Muscle layer of duodenum (tissue), 2 donors: Measurements from ENCODE around the gene AHRR.

Experiments used
- H3K27ac ChIP-seq: one replicate; pipeline ENCODE4 v1.7.0; 2013; ENCODE audit warnings: mild to moderate bottlenecking, low read length
- H3K27me3 ChIP-seq: one replicate; pipeline ENCODE4 v1.7.0; 2013; ENCODE audit warnings: low read depth, mild to moderate bottlenecking, control low read depth, low read length
- H3K36me3 ChIP-seq, 2 donors: one replicate each; pipeline ENCODE4 v1.7.0; 2013; ENCODE audit warnings: low read length in 2 of 2, control low read depth in 1 of 2, mild to moderate bottlenecking in 1 of 2; ENCODE audit not compliant: insufficient read depth in 2 of 2, control insufficient read depth in 1 of 2
- H3K4me1 ChIP-seq, 2 donors: one replicate each; pipeline ENCODE4 v1.7.0; 2013; ENCODE audit warnings: low read length in 2 of 2, mild to moderate bottlenecking in 2 of 2, control low read depth in 1 of 2, moderate library complexity in 1 of 2; ENCODE audit not compliant: insufficient read depth in 2 of 2, control insufficient read depth in 1 of 2
- H3K4me3 ChIP-seq, 2 donors: one replicate each; pipeline ENCODE4 v1.7.0; 2013; ENCODE audit warnings: low read length in 2 of 2, low read depth in 1 of 2, mild to moderate bottlenecking in 1 of 2
- H3K9me3 ChIP-seq, 2 donors: one replicate each; pipeline ENCODE4 v1.7.0; 2013; ENCODE audit warnings: low read length in 2 of 2, control low read depth in 1 of 2, mild to moderate bottlenecking in 1 of 2; ENCODE audit not compliant: control insufficient read depth in 1 of 2
- donor health status: healthy.

AHRR gene

DNA sequence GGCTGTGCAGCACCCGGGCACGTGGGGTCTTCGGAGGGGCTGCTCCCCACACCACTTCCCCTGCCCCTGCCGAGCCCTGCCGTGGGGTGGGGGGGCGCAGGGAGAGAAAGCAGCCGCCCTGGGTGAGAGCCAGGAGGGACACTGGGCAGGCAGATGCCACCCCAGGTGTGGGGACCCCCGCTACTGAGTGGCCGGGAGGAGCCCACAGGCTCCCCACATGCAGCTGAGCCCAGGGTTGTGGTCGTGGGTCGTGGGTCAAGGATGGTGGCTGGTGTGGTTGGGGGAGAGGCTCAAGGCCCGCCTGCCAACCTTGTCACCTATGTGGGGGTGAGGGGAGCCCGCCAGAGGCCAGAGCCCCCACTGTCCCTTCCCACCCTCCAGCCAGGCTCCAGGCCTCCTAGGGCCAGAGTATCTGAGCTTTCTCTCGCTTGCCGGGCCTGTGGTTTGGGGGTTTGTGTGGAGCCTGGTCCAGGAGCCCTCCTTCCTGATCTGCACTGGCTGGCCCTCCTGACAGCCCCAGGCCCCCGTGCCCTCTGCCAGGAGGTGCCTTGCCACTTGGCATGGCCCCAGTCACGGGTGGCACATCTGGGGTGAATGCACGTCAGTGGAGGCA is 157.0 kb downstream of the AHRR start:
- Histone ChIP-seq H3K27ac (no peak overlapping the region), H3K4me3 (no peak overlapping the region), H3K9me3 (no peaks in the 10 kb centered on the region), H3K36me3 (no peaks in the 10 kb centered on the region), H3K27me3 (peaks cover 18% of the 10 kb centered on the region), H3K4me1 (peaks cover 0 to 15% of the 10 kb centered on the region in 2 donors)

DNA sequence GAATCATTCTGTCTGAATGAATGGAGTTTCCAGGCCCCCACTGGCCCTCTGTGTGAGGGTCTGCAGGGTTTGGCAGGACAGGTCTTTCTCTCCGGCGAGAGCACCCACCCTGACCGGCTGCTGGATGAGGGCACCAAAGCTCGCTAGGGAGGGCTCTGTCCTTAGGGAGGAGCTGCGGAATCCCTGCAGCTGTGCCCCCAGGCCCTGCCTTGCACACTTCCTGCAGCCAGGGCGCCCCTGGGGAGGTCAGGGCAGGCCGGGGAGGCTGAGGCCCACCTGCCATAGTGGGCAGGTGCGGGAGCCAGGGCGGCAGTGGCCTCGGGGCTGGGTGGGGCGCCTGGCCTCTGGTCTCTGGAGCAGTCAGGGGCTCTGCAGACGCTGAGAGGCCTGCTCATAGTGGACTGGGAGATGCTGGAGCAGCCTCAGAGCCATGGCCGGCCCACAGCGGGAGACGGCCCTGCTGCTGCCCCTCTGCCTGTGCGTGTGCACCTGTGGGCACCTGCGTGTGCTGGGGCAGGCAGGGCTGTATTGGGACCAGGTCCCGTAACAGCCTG is 157.5 kb downstream of the AHRR start:
- peaks cover 0 to 11% of the 10 kb centered on the region in 2 donors for H3K4me1 ChIP-seq
- H3K36me3 ChIP-seq: no peaks in the 10 kb centered on the region
- H3K27me3 ChIP-seq: peaks cover 18% of the 10 kb centered on the region

DNA sequence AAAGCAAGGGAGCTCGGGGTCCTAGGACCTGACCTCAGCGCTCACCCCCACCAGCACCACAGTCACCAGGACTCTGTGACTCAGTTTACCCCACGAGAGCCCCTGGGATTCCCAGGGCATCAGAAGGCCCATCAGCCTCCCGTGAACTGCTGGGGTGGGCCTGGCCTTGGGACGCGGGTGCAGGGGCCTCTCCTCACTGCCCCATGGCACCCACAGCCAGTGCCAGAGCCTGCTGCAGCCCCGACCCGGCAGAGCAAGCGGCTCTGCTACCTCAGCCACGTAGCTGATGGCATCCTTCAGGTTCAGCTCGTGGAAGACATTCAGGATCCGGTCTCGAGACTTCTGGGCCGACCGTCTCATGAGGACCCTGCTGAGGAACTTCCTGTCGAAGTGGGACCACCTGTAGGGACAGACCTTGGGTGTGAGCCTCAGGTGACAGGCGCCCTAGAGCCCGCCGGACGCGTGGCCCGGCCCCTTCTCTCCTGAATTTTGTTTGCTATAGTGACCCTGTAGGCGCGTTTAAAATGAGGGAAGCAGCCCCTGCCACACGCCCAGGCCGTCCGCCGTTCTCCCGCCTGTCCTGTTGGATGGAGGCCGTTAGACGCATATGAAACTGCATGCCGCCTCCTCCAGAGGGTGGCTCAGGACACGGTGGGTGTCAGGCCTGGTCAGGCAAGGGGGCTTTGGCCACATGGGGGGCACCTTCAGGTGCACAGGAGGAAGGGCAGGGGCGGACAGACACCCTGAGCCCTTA is 158.2 kb downstream of the AHRR start:
- Histone ChIP-seq H3K27ac (no peak overlapping the region), H3K4me3 (no peak overlapping the region), H3K36me3 (no peaks in the 10 kb centered on the region), H3K27me3 (peaks cover 18% of the 10 kb centered on the region), H3K4me1 (peaks cover 0 to 9% of the 10 kb centered on the region in 2 donors), H3K9me3 (no peaks in the 10 kb centered on the region)

More for the DNA sequence above, 157.5 kb downstream of the AHRR start:
- H3K4me3 ChIP-seq: no peak overlapping the region
- no peak overlapping the region for H3K27ac ChIP-seq
- H3K9me3 ChIP-seq: no peaks in the 10 kb centered on the region

DNA sequence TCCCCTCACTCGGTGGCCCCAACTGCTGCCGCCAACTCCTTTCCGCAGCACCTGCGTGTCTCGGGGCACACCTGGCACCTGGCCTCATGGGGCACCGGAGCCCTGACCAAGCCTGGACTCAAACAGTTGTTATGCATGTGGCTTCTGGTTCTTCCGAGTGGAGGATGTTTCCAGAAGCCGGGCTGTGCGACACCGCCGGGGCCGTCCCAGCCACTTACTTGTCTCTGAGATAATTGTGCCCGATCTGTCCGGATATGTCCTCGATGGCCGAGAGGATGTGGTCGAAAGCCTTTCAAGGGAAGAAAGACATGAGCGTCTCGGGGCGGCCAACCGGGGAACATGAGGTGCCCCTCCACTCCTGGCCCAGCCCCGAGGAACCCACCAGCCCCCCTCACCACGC is 159.8 kb downstream of the AHRR start:
- no peak overlapping the region for H3K27ac ChIP-seq
- H3K27me3 ChIP-seq: peaks cover 7% of the 10 kb centered on the region
- H3K4me3 ChIP-seq: no peak overlapping the region
- H3K4me1 ChIP-seq: peaks cover 0 to 5% of the 10 kb centered on the region in 2 donors
- no peaks in the 10 kb centered on the region for H3K36me3 ChIP-seq
- no peaks in the 10 kb centered on the region for H3K9me3 ChIP-seq

DNA sequence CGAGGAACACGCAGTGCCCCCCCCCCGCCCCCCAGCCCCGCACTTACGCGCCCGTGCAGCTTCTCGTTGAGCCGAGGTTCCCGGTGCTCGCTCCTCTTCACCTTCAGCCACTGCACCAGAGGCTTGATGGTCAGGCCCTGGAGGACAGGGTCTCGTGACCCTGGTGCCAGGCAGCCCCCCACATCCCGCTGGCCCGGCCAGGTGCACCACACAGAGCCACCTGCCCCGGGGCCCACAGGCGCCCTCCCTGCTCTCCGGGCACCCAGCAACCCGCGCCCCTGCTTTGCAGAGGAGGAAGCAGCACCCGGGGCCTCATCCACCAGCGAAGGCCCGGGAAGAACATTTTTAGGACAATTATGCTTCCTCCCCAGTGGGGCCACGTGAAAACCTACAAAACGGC is 160.5 kb downstream of the AHRR start:
- Histone ChIP-seq H3K9me3 (no peaks in the 10 kb centered on the region), H3K4me3 (no peak overlapping the region), H3K4me1 (peaks cover 0 to 5% of the 10 kb centered on the region in 2 donors), H3K27ac (no peak overlapping the region), H3K27me3 (peaks cover 6% of the 10 kb centered on the region), H3K36me3 (no peaks in the 10 kb centered on the region)

DNA sequence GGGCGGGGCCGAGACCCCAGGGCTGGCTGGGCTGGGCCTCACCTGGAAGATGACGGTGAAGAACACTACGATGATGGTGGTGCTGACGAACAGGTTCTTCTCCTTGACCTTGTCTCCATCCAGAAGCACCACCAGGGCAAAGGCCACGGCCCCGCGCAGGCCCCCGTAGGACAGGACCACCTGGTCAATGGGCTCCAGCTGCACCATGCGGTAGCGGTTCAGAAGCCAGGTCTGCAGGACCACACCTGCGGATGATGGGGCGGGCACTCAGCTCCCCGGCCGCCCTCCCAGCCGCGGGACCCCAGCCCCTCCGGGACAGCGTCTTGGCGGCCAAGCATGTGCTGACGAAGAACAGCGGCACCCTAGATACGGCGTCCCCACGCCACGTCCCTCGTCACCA is 161.0 kb downstream of the AHRR start:
- H3K27me3 ChIP-seq: peaks cover 5% of the 10 kb centered on the region
- no peak overlapping the region for H3K4me3 ChIP-seq
- H3K36me3 ChIP-seq: no peaks in the 10 kb centered on the region
- H3K4me1 ChIP-seq: peaks cover 0 to 5% of the 10 kb centered on the region in 2 donors
- H3K9me3 ChIP-seq: no peaks in the 10 kb centered on the region
- H3K27ac ChIP-seq: no peak overlapping the region

DNA sequence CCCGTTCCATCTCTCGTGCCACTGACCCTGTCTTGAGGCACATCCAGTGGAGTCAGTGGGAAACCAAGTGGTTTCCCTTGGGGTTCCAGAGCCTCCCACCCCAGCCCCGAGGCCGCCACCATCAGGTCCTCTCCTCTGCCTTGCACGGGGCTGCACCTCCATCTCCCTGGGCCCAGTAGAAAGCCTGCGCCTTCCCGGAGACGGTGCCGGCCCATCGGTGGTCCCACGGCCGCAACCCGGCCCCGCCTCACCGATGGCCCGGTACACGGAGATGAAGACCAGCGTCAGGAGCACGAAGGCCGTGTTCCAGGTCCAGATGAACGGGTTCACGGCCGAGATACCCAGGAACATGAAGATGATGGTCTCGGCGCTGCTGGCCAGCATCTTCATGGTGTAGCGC is 161.5 kb downstream of the AHRR start:
- no peak overlapping the region for H3K27ac ChIP-seq
- no peaks in the 10 kb centered on the region for H3K36me3 ChIP-seq
- no peak overlapping the region for H3K4me3 ChIP-seq
- no peaks in the 10 kb centered on the region for H3K9me3 ChIP-seq
- peaks cover 0 to 5% of the 10 kb centered on the region in 2 donors for H3K4me1 ChIP-seq
- H3K27me3 ChIP-seq: no peaks in the 10 kb centered on the region

DNA sequence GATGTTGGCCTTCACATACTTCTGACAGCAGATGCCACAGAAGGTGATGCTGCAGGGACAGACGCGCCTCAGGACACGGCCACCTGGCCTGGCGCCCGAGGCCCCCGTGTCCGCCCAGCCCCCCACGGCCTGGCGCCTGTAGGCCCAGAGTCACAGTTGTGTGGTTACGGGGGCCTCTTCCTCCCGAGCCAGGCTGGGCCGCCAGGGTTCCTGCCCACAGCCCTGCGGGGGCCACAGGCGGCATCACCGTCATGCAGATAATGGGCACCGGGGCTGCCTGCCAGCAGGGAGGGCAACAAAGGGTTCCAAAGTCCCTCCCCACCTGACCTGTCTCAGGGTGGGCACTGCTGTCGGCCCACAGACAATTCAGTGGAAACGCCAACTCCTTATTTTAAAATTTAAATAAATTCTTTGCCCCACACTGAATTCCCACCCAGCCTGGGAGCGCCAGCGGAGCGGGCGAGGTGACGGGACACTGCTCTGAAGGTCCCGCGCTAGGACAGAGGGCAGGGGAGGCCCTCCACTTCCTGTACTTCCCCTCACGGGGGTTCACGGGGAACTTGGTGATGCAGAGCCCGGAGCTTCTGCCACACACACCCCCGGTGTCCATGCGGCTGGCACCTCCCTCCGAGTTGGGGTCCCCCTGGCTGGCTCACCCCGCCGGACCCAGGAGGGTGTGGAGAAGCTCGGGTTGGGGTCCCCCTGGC is 162.1 kb downstream of the AHRR start:
- H3K27ac ChIP-seq: no peak overlapping the region
- H3K4me3 ChIP-seq: no peak overlapping the region
- no peaks in the 10 kb centered on the region for H3K27me3 ChIP-seq
- H3K36me3 ChIP-seq: no peaks in the 10 kb centered on the region
- no peaks in the 10 kb centered on the region for H3K9me3 ChIP-seq
- H3K4me1 ChIP-seq: peaks cover 0 to 5% of the 10 kb centered on the region in 2 donors

DNA sequence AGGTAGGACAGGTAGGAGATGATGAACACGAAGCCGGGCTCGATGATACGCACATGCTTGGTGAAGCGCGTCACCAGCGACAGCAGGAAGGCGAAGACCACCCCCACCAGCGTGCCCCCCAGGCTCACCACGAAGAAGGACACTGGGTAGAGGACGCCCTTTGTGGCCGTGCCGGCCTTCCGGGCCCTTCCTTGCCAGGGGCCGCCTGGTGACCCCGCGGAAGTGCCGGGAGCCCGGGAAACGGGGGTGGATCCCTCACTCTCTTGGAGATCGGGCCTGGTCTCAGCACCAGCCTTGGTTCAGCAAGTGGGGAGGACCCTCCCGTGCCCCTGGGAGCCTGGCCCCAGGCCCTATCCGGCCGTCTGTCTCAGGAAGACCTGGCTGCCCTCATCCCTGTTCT is 163.0 kb downstream of the AHRR start:
- Histone ChIP-seq H3K9me3 (no peaks in the 10 kb centered on the region), H3K36me3 (no peaks in the 10 kb centered on the region), H3K4me3 (no peak overlapping the region), H3K27ac (no peak overlapping the region), H3K27me3 (no peaks in the 10 kb centered on the region), H3K4me1 (peaks cover 0 to 5% of the 10 kb centered on the region in 2 donors)

DNA sequence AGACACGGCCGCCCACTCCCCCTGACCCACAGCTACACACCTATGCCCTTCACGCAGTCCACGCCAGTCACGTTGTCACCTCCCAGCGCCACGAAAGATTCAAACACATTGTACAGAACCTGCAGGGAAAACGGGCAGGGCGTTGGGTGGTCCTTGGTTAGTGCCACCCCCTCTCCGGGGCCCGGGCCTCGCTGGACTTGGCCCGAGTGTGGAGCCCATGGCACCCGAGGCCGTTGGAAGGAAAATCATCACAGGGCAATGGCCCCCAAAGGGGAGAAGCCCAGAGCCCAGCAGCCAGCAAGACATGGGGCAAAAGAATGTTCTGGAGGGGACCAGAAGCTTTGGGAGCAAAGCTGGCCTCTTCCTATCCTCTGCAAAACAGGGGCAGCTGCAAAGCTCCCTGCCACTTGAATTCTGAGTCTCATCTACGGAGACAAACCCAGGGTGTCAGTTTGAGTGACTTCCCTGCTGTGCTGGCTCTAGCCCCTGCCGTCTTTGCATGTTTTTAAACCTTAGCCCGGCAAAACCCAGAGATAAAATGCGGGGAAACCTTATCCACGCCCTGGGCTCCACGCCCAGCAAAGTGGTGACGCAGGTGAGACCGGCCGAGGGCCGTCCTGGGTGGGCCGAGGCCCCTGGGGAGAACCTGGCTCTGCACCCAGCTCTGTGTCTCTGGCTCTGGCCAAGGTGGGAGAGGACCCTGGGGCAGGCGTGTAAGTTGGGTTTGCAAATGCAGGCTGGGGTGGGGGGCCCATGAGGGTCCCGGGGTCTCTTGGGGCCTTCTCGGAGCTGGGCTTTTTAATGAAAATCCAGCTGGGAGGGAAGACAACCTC is 163.8 kb downstream of the AHRR start:
- Histone ChIP-seq H3K9me3 (no peaks in the 10 kb centered on the region), H3K36me3 (no peaks in the 10 kb centered on the region), H3K27me3 (no peaks in the 10 kb centered on the region), H3K4me3 (no peak overlapping the region), H3K4me1 (peaks cover 0 to 5% of the 10 kb centered on the region in 2 donors), H3K27ac (no peak overlapping the region)
